HG02623 (cell line): ENCODE data around the gene AGPAT4.

Source experiments
- ATAC-seq: cut with Tn5 transposase; IDR thresholded peaks from one replicate; pipeline ENCODE4 v1.9.1; 2021; ENCODE audit warnings: moderate library complexity; ENCODE audit not compliant: unreplicated experiment

AGPAT4 gene

GRCh38 chr6:161256407-161256806 lies 17.5 kb downstream of the AGPAT4 start:
- no peak for ATAC-seq

DNA sequence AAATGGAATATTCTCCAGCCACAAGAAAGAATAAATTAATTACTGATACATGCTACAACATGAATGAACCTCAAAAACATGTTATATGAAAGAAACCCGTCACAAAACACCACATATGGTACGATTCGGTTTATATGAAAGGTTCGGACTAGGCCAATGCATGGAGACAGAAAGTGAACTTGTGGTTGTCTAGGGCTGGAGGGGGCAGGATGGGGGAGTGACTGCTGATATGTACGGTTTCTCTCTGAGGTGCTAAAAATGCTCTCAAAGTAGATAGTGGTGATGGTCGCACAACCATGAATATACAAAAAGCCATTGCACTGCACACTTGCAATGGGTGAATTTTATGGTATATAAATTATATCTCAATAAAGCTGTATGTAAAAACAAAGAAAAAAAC lies 18.3 kb downstream of the AGPAT4 start:
- no peak for ATAC-seq

DNA sequence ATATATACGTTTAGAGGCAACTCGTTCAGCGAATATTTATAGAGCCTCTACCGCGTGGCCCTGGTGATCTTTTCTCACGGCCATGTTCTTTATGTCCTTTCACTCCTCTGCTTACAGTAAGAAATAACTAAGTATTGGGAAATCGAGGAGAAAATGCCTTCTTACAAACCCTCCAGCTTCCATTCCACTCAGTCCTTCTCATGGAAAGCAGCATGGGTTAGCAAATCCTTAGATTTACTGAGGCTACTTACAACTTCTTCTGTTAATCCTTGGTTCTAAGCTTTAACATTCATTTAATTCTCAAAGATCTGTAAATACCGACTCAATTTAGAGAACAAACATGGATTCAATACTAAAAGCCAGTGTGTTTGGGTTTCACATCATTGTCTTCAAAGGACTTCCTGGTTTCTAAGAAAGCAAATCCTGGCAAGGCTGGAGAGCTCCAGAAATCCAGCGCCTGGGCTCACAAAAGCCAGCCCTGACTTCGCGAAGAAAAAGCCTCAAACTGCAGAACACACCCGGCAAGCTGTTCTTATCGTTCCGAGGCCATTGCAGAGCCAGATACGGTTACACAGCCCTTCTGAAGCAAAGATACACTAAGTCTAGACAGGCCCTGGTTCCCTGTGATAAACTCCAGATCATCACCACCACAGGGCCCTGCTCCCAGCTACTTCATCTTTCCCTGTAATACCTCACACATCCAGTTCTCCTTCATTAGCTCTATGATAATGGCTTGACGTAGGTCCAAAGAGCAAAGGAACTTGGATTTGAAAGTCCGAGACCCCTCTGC lies 19.2 kb downstream of the AGPAT4 start:
- no peak for ATAC-seq

DNA sequence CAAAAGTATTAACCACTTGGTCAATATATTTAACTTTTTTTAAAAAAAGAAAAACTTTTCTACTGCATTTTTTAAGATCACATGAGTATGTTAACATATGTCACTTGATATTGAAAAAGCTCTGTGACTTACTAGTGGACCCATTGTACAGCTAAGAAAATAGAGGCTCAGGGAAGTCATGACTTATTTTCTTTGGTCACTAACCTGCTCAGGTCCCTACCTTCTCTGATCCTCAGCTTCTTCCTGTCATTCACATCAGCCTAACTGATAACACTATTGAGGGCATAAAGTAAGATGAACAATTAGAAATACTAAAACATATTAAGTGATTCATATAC lies 19.8 kb downstream of the AGPAT4 start:
- no peak for ATAC-seq

DNA sequence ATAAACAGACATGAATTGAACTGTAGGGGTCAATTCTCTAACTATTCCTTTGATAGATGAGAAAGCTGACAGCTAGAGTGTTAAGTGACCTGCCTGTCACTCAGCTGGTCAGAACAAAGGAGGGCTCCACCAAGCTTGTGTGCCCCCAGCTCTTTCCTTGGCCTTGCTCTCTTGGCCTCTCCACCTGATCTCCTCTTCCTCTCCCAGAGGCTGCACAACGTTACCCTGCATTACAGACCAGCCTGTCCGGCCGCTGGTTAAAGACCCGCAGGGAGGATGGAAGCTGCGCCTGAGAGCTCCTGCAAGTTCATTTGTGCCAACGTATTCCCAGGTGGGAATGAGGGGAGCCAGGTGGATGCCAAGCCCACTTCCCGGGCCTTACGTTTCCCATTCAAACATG lies 22.5 kb downstream of the AGPAT4 start:
- ATAC-seq = no peak

- ATAC-seq = no peak
These were observed 24.5 kb downstream of the AGPAT4 start for GRCh38 chr6:161249327-161249726.

- no peak for ATAC-seq
These were observed 27.1 kb downstream of the AGPAT4 start for GRCh38 chr6:161246725-161247124.

GRCh38 chr6:161245363-161245762 lies 28.5 kb downstream of the AGPAT4 start:
- ATAC-seq = no peak

- no peak for ATAC-seq
These were observed 29.1 kb downstream of the AGPAT4 start for GRCh38 chr6:161244725-161245124.

DNA sequence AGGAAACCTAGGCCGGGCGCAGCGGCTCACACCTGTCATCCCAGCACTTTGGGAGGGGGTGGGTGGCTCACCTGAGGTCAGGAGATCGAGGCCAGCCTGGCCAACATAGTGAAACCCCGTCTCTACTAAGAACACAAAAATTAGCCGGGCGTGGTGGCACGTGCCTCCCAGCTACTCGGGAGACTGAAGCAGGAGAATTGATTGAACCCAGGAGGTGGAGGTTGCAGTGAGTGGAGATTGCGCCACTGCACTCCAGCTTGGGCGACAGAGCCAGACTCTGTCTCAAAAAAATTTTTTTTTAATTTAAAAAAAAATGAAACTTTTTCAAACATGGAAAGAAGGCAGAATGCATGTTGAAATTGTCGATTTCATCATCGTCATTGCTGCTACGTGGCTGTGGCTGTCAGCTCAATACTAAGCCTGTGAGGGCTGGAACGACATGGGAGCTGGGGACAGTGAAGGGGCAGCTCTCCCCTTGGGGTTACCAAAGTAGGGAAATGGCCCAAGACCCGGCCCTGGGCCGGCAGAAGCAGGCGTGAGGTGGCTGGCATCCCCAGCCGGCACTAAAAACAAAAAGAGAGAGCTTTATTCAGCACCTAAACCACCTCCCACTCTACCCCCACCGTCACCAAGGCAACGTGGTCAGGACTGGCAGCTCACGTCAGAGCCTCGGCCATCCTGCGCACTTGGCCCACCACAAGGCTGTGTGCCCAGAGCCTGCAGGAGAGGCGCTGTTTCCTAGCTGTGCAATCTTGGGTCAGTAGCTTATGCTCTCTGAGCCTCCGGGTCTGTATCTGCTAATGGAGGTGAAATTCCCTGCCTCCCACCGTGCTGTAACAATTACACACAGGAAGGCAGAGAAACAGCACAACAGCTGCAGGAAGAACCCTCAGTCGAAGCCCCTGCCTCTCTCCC lies 30.8 kb downstream of the AGPAT4 start:
- no peak for ATAC-seq

DNA sequence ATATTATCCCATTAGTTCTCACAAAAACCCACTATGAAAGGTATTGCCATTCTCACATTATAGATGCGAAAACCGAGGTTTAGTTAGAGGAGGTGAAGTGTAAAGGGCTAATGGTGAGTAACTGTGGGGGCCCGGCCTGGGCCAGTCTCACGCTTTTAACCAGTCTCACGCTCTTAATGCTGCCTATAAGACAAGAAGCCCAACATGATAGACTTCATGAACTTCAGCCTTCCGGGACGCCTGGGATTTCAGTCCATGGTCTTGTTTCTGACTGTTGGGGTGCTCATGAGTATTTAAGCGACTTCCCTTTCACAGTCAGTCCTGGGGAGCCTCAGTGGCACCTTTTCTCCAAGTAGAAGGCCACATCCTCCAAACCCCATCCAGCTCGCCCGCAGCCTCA lies 31.7 kb downstream of the AGPAT4 start:
- ATAC-seq = no peak

GRCh38 chr6:161239001-161239400 lies 34.9 kb downstream of the AGPAT4 start:
- ATAC-seq = no peak

- ATAC-seq = no peak
These were observed 35.4 kb downstream of the AGPAT4 start for GRCh38 chr6:161238500-161238899.

DNA sequence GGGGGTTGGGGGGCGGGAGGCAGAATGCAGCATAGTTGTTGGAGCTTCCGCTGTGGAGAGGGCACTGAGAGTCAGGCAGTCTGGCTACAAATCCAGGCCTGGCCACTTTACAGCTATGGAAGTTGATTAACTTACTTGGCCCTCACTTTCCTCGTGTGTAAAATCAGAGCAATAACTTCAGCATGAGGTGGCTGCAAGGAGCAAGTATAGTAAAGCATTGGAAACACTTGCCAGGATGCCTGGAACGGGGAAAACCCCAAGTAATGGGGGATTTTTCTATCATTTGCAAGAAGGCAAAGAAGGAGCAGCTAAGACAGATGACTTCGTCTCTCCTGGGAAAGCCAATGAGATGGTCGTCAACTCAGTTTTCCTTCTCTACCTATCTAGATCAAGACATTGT lies 35.8 kb downstream of the AGPAT4 start:
- no peak for ATAC-seq

DNA sequence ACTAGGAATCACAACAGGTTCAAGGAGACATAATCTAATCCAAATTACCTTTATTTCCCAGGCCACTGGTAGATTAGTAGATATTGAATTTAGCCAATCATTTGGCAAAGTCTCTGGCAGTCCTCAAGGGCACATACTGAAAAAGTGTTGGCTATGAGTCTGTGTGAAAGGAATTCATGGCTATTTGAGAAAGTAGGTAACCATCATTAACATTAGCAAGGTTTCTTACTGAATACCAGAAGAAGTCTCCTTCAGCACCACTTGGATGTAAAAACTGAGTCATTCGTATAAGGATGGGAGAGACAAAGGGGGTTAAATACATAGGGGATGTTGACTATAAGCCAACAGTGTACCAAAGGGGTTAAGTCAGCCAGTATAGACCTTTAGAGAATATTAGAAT lies 36.7 kb downstream of the AGPAT4 start:
- ATAC-seq = no peak

- ATAC-seq = peak; percentile 71
These were observed 37.9 kb downstream of the AGPAT4 start for GRCh38 chr6:161235776-161236633.

- ATAC-seq = no peak
These were observed 39.7 kb downstream of the AGPAT4 start for GRCh38 chr6:161233986-161234661.

GRCh38 chr6:161232467-161232866 lies 41.4 kb downstream of the AGPAT4 start:
- no peak for ATAC-seq

DNA sequence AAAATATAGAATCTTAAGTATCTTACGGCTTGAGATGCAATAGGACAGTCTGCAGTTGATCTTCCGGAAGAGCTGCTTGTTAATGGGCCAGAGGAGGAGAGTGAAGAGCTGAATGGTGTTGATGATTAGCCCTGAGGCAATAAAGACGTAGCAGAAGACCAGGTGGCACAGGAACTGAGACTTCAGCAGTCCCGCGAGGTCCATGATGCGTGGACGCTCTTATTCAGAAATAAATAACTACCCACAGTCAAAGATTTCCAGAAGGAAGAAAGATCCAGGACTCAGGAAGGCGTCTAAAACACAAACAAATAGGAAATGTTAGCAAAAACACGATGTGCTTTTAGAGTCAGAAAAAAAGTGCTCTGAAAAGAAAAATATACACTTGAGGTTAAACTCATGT lies 41.9 kb downstream of the AGPAT4 start:
- ATAC-seq = no peak

GRCh38 chr6:161230339-161230738 lies 43.5 kb downstream of the AGPAT4 start:
- no peak for ATAC-seq
